Left lung (tissue), 10 donors: ENCODE results near the gene COG2. TPM values are rescaled to one million over a fixed set of nuclear protein-coding genes. Genes with fewer than 3 reads are reported as not detected.
"Not testable (repeated sequence)": the region's sequence is repeated elsewhere in the genome, so short reads cannot be mapped to it uniquely, and the experiment has no call there.

Experiments
- ATAC-seq: fragments of 200-7000 bp; cut with Tn5 transposase; one replicate; pipeline ENCODE4 v1.9.1; 2020; ENCODE audit warnings: moderate library complexity
- DNase-seq, 4 donors: peaks; one replicate each; pipeline ENCODE4 v3.0.0-alpha.2; 2013 to 2020
- H3K27ac ChIP-seq, 2 donors: fragments of 200-600 bp; sonication (generic) in 1 of 2; one replicate each; pipeline versions ENCODE4 v1.5.0 to v1.8.0; 2020 to 2021
- H3K27me3 ChIP-seq, 2 donors: fragments of 200-600 bp; sonication (generic) in 1 of 2; one replicate each; pipeline versions ENCODE4 v1.5.0 to v1.8.0; 2020 to 2021
- H3K36me3 ChIP-seq, 2 donors: fragments of 200-600 bp; sonication (generic) in 1 of 2; one replicate each; pipeline versions ENCODE4 v1.5.0 to v1.8.0; 2020 to 2021
- H3K4me1 ChIP-seq, 2 donors: fragments of 200-600 bp; one replicate each; pipeline ENCODE4 v1.8.0; 2021
- H3K4me3 ChIP-seq, 2 donors: fragments of 200-600 bp; sonication (generic) in 1 of 2; one replicate each; pipeline versions ENCODE4 v1.5.0 to v1.8.0; 2020 to 2021; ENCODE audit warnings: mild to moderate bottlenecking in 1 of 2
- H3K9me3 ChIP-seq, 2 donors: fragments of 200-600 bp; sonication (generic) in 1 of 2; one replicate each; pipeline versions ENCODE4 v1.5.0 to v1.8.0; 2020 to 2021
- CTCF ChIP-seq, 2 donors: fragments of 200-600 bp; sonication (generic) in 1 of 2; IDR thresholded peaks; one replicate each; pipeline versions ENCODE4 v1.5.0 to v1.8.0; 2021; ENCODE audit warnings: antibody characterized with exemption in 2 of 2
- intact Hi-C, 2 donors: fragments of 100-400 bp; cut with DNase I; formaldehyde crosslinking; loops; one replicate each; pipeline versions ENCODE4 v1.11.2 to v1.14.2; 2022
- polyA plus RNA-seq, 6 donors: library from polyadenylated mRNA; unstranded; fragments of 120-200 nt; gene quantifications; one replicate each; pipeline ENCODE4 v1.2.1, GENCODE V29; 2013; ENCODE audit not compliant: insufficient read length in 6 of 6
- total RNA-seq, 2 donors: library from RNA; stranded (reverse); fragmentation: NEBNext Ultra II Directional; extraction: Animal tissue kit (Norgen Biotek cat#: 25700); gene quantifications; one replicate each; pipeline ENCODE4 v1.2.1, GENCODE V29; 2021
- donor health status: DM: no; HTN: yes; CAD: no.
- donor health status: DM: no; HTN: no; CAD: no.

COG2 gene
- total and polyA plus RNA-seq, 8 donors: 26.1 to 33.4 (median 27.2) TPM

- DNase-seq: no peak
- no peak for TF ChIP-seq CTCF (IDR thresholded peaks at IDR 0.05)
- H3K27ac ChIP-seq: no peak overlapping the region
- intact Hi-C loops: no loop called here
- peaks cover 0 to 6% of the 10 kb centered on the region in 2 donors for H3K36me3 ChIP-seq
- H3K4me3 ChIP-seq: no peak overlapping the region
- no peak for ATAC-seq
- H3K9me3 ChIP-seq: no peaks in the 10 kb centered on the region
- peaks cover 11 to 20% of the 10 kb centered on the region in 2 donors for H3K4me1 ChIP-seq
- H3K27me3 ChIP-seq: no peaks in the 10 kb centered on the region
Measured at GRCh38 chr1:230648114-230648513, 5.8 kb downstream of the COG2 start.

GRCh38 chr1:230650300-230650699 lies 8.0 kb downstream of the COG2 start:
- TF ChIP-seq CTCF (IDR thresholded peaks at IDR 0.05): no peak
- peaks cover 0 to 6% of the 10 kb centered on the region in 2 donors for H3K36me3 ChIP-seq
- H3K27ac ChIP-seq: no peak overlapping the region
- ATAC-seq: no peak
- H3K9me3 ChIP-seq: no peaks in the 10 kb centered on the region
- H3K4me1 ChIP-seq: no peaks in the 10 kb centered on the region
- intact Hi-C loops: no loop called here
- no peak for DNase-seq
- H3K27me3 ChIP-seq: no peaks in the 10 kb centered on the region
- H3K4me3 ChIP-seq: no peak overlapping the region

- H3K4me1 ChIP-seq: no peaks in the 10 kb centered on the region
Measured at GRCh38 chr1:230651235-230651634, 9.0 kb downstream of the COG2 start.

GRCh38 chr1:230656719-230657118 lies 14.4 kb downstream of the COG2 start:
- H3K4me3 ChIP-seq, H3K27ac ChIP-seq, H3K9me3 ChIP-seq, intact Hi-C loops, DNase-seq, H3K27me3 ChIP-seq, ATAC-seq, H3K4me1 ChIP-seq: not testable (repeated sequence)
- peaks cover 0 to 32% of the 10 kb centered on the region in 2 donors for H3K36me3 ChIP-seq

More at GRCh38 chr1:230651235-230651634, 9.0 kb downstream of the COG2 start:
- no peak overlapping the region for H3K27ac ChIP-seq
- H3K36me3 ChIP-seq: peaks cover 0 to 3% of the 10 kb centered on the region in 2 donors
- no peaks in the 10 kb centered on the region for H3K27me3 ChIP-seq
- ATAC-seq: no peak
- no peaks in the 10 kb centered on the region for H3K9me3 ChIP-seq
- intact Hi-C loops: no loop called here
- no peak for DNase-seq
- no peak overlapping the region for H3K4me3 ChIP-seq
- no peak for TF ChIP-seq CTCF (IDR thresholded peaks at IDR 0.05)

- peaks cover 0 to 34% of the 10 kb centered on the region in 2 donors for H3K36me3 ChIP-seq
- intact Hi-C loops, H3K4me3 ChIP-seq, DNase-seq, H3K9me3 ChIP-seq, ATAC-seq, H3K27ac ChIP-seq, H3K4me1 ChIP-seq, H3K27me3 ChIP-seq: not testable (repeated sequence)
Measured at GRCh38 chr1:230658103-230658502, 15.8 kb downstream of the COG2 start.

GRCh38 chr1:230658691-230659090 lies 16.4 kb downstream of the COG2 start:
- H3K27ac ChIP-seq: no peak overlapping the region
- H3K4me1 ChIP-seq: no peaks in the 10 kb centered on the region
- intact Hi-C loops: no loop called here
- H3K4me3 ChIP-seq: no peak overlapping the region
- H3K27me3 ChIP-seq: no peaks in the 10 kb centered on the region
- DNase-seq: peak in 1 of 4 donors; percentile 22
- ATAC-seq: no peak
- TF ChIP-seq CTCF (IDR thresholded peaks at IDR 0.05): no peak
- H3K36me3 ChIP-seq: peaks cover 0 to 38% of the 10 kb centered on the region in 2 donors
- no peaks in the 10 kb centered on the region for H3K9me3 ChIP-seq
